MM.1S (cell line): ENCODE data around the gene C6orf62.

ENCODE experiments used
- EZH2 ChIP-seq: fragments of 300-600 bp; sonication (generic); optimal IDR thresholded peaks from 2 replicates; pipeline ENCODE3; 2017; ENCODE audit warnings: low read depth, mild to moderate bottlenecking, antibody characterized with exemption, low read length, mixed read lengths
- EZH2phosphoT487 ChIP-seq: fragments of 300-600 bp; sonication (generic); IDR thresholded peaks from 2 replicates; pipeline ENCODE4 v1.6.1; 2018; ENCODE audit warnings: antibody characterized with exemption, low read length
- TF ChIP-seq, protein P1 (sequence below): fragments of 300-600 bp; sonication (generic); IDR thresholded peaks from 2 replicates; pipeline ENCODE4 v1.5.1; 2016; ENCODE audit warnings: antibody characterized with exemption, low read length, mixed read lengths

DNA sequence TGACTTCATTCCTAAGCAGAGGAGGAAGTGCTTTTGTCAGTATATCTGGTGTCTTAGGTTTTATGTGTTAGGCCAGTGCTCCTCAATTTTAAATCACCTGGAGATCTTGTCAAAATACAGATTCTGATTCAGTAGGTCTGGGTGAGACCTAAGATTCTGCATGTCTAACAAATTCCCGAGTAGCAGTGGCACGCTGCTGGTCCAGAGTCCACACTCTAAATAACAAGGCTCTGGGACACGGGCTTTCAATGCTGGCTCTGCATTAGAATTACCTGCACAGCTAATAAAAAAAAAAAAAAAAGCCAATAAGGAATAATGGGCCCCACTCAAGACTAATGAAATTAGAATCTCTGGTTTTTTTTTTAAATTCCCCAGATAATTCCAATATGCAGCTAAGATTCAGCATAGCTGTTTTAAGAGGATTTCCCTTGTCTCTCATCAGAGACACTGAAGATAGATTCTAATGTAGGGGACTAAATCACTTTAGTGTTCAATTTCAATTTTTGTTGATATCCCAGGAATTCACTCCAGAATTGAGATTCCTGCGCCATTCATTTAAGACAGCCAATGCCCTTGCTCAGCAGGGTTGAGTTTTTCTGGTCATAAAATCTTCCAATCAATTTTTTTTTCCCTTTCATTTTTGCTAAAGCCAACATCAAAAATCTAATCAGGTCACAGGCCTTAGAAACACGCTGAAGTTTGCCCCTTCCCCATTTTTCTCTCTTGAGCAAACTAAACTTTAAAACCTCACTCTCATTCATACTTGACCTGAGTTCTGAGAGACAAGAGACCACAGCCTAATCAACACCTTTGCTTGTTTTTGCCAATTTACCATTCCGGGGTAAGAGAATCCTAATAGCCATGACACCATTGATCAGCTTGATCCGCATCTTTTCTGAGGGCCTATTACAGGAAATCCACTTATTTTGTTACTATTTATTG, 54.6 kb downstream of the C6orf62 start:
- TF ChIP-seq, protein P1, sequence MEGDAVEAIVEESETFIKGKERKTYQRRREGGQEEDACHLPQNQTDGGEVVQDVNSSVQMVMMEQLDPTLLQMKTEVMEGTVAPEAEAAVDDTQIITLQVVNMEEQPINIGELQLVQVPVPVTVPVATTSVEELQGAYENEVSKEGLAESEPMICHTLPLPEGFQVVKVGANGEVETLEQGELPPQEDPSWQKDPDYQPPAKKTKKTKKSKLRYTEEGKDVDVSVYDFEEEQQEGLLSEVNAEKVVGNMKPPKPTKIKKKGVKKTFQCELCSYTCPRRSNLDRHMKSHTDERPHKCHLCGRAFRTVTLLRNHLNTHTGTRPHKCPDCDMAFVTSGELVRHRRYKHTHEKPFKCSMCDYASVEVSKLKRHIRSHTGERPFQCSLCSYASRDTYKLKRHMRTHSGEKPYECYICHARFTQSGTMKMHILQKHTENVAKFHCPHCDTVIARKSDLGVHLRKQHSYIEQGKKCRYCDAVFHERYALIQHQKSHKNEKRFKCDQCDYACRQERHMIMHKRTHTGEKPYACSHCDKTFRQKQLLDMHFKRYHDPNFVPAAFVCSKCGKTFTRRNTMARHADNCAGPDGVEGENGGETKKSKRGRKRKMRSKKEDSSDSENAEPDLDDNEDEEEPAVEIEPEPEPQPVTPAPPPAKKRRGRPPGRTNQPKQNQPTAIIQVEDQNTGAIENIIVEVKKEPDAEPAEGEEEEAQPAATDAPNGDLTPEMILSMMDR, result no peak
- TF ChIP-seq EZH2, result no peak
- no peak for TF ChIP-seq EZH2phosphoT487
